ENCODE results near the gene GDAP1L1. TPM values are rescaled to one million over a fixed set of nuclear protein-coding genes. Genes with fewer than 3 reads are reported as not detected.

The GDAP1L1 gene
- total and polyA plus RNA-seq, 2 of the 4 experiments (the other 2 are of a cell fraction), result not detected

- no peak overlapping the region for H3K4me3 ChIP-seq (ENCODE audit: insufficient read depth, low read depth, low read length)
- no peaks in the 10 kb centered on the region for H4K20me1 ChIP-seq (ENCODE audit: insufficient read depth, low read length)
- no peak overlapping the region for H2AK9ac ChIP-seq (replicated peaks; ENCODE audit: low read depth, low read length, poor library complexity)
- in situ Hi-C loops (cut with MboI; ENCODE audit: low sequenced_read_pairs), result no loop called here
- H3K4me1 ChIP-seq (ENCODE audit: control insufficient read depth, insufficient read depth, low read length), result no peaks in the 10 kb centered on the region
- H2BK20ac ChIP-seq (ENCODE audit: low read depth, low read length), result no peak overlapping the region
- no TSS peak for BruUV-seq (replicated peaks)
- H3K36me3 ChIP-seq (ENCODE audit: control insufficient read depth, insufficient read depth, low read length), result no peaks in the 10 kb centered on the region
- no peaks in the 10 kb centered on the region; the same call in none of the 2 replicates for H3K27me3 ChIP-seq (ENCODE audit: control insufficient read depth, insufficient read depth, low read length)
- H3K27ac ChIP-seq (ENCODE audit: insufficient read depth, low read length), result no peak overlapping the region
- ChIA-PET CTCF (interaction anchor here (0.6 to 2.0 kb wide), 2 partner anchors 12 to 88 kb away, joined by 3 to 4 read pairs; partner anchors contain the start of gene FITM2), POLR2A (ENCODE audit: unreplicated experiment) (no interaction called here)
- TF ChIP-seq RAD21 (IDR thresholded peaks at IDR 0.05; ENCODE audit: low read length) (no peak), RCOR1 (IDR thresholded peaks at IDR 0.05; ENCODE audit: insufficient replicate concordance, low read length) (no peak), ELK1 (IDR thresholded peaks at IDR 0.05; ENCODE audit: borderline replicate concordance, low read depth, low read length) (no peak), FOS (IDR thresholded peaks at IDR 0.05; ENCODE audit: low read depth, low read length) (no peak)
- no peak overlapping the region for H3K4ac ChIP-seq (ENCODE audit: low read depth, low read length)
- H2BK120ac ChIP-seq (ENCODE audit: low read depth, low read length), result no peak overlapping the region
- no peaks in the 10 kb centered on the region for H3K79me1 ChIP-seq (ENCODE audit: low read depth in 1 of 2, low read length in 2 of 2)
- no peak overlapping the region for H3K14ac ChIP-seq (replicated peaks; ENCODE audit: low read depth, low read length)
- no peak overlapping the region for H3K4me2 ChIP-seq (ENCODE audit: low read depth, low read length)
- H2BK5ac ChIP-seq (ENCODE audit: low read depth, low read length, poor library complexity, severe bottlenecking), result no peak overlapping the region
- H2AK5ac ChIP-seq (ENCODE audit: low read depth, low read length), result no peak overlapping the region
- H4K91ac ChIP-seq (ENCODE audit: insufficient read depth, low read depth, low read length), result no peak overlapping the region
- no peak overlapping the region for H3K56ac ChIP-seq (ENCODE audit: extremely low read depth, insufficient read depth, low read length)
- H3K18ac ChIP-seq (ENCODE audit: low read depth, low read length), result no peak overlapping the region
- H3K9me1 ChIP-seq (ENCODE audit: insufficient read depth, low read length), result no peaks in the 10 kb centered on the region
- intact Hi-C loops (cut with micrococcal nuclease), result no loop called here
- no peak overlapping the region for H3K23ac ChIP-seq (ENCODE audit: low read depth, low read length)
- no peak overlapping the region for H2BK15ac ChIP-seq (ENCODE audit: low read depth, low read length)
- WGBS, 2 experiments (ENCODE audit: extremely low coverage in 2 of 2, insufficient read length in 1 of 2), result no CpG with 5 or more reads among the region's 5 CpGs
- DNase-seq (no peak), ATAC-seq (ENCODE audit: low read depth) (no peak)
- dilution Hi-C loops (cut with HindIII; ENCODE audit: low sequenced_read_pairs, unreplicated experiment), result no loop called here
- no peak overlapping the region for H4K5ac ChIP-seq (ENCODE audit: low read depth, low read length)
- H3K9ac ChIP-seq (ENCODE audit: low read depth, low read length), result no peak overlapping the region
- no peak overlapping the region for H2AFZ ChIP-seq (replicated peaks; ENCODE audit: low read length, poor library complexity)
- no peak overlapping the region for H4K8ac ChIP-seq (ENCODE audit: low read depth in 2 of 2, low read length in 2 of 2)
- H3K9me3 ChIP-seq (ENCODE audit: control insufficient read depth, insufficient read depth, low read length), result no peaks in the 10 kb centered on the region
These were observed 23.4 kb upstream of the GDAP1L1 start for GRCh38 chr20:44223721-44224120.
